Measurements from ENCODE around the gene THUMPD3. TPM values are rescaled to one million over a fixed set of nuclear protein-coding genes. Genes with fewer than 3 reads are reported as not detected.

THUMPD3 gene
- total RNA-seq, 1 experiment from 2014 or later: 58.4 TPM

- H3K14ac ChIP-seq (ENCODE audit: insufficient read depth, low read length): peak within 1 kb of the TSS; percentile 99
- H4K5ac ChIP-seq (ENCODE audit: insufficient read length, low read depth, low read length): peak within 1 kb of the TSS; percentile 93
- peak within 1 kb of the TSS; percentile 31 for H3K56ac ChIP-seq (ENCODE audit: insufficient read length, low read depth, low read length)
- WGBS (ENCODE audit: extremely low coverage, insufficient read length, low lambda C conversion rate): no CpG with 5 or more reads among the region's 63 CpGs
- peaks cover 70% of the 10 kb centered on the region for H3K79me2 ChIP-seq (ENCODE audit: insufficient read depth, low read length)
- peak within 1 kb of the TSS; percentile 97 for H3K9ac ChIP-seq (ENCODE audit: extremely low read depth, insufficient read length, low read length)
- no peaks in the 10 kb centered on the region for H3K79me1 ChIP-seq (ENCODE audit: insufficient read depth, low read depth, low read length, poor library complexity, severe bottlenecking)
- peak within 1 kb of the TSS; percentile 97 for H3K4me2 ChIP-seq (ENCODE audit: insufficient read depth, insufficient read length, low read length)
- peak within 1 kb of the TSS; percentile 84 for H3K27ac ChIP-seq (ENCODE audit: insufficient read length, low read depth, low read length)
- no peak within 1 kb of the TSS for H2BK20ac ChIP-seq (ENCODE audit: low read depth, low read length, poor library complexity, severe bottlenecking)
- TF ChIP-seq, protein P1, sequence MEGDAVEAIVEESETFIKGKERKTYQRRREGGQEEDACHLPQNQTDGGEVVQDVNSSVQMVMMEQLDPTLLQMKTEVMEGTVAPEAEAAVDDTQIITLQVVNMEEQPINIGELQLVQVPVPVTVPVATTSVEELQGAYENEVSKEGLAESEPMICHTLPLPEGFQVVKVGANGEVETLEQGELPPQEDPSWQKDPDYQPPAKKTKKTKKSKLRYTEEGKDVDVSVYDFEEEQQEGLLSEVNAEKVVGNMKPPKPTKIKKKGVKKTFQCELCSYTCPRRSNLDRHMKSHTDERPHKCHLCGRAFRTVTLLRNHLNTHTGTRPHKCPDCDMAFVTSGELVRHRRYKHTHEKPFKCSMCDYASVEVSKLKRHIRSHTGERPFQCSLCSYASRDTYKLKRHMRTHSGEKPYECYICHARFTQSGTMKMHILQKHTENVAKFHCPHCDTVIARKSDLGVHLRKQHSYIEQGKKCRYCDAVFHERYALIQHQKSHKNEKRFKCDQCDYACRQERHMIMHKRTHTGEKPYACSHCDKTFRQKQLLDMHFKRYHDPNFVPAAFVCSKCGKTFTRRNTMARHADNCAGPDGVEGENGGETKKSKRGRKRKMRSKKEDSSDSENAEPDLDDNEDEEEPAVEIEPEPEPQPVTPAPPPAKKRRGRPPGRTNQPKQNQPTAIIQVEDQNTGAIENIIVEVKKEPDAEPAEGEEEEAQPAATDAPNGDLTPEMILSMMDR (conservative IDR thresholded peaks at IDR 0.05): no peak
- no peak within 1 kb of the TSS for H4K8ac ChIP-seq (replicated peaks; ENCODE audit: insufficient read length, low read depth, low read length)
- H2BK120ac ChIP-seq (ENCODE audit: low read depth, low read length, poor library complexity, severe bottlenecking): no peak within 1 kb of the TSS
- peaks cover 25 to 48% (median 44%) of the 10 kb centered on the region in 3 experiments for H3K36me3 Mint-ChIP-seq (ENCODE audit: insufficient read depth in 1 of 3, low read depth in 3 of 3)
- peak within 1 kb of the TSS; percentile 98 for H3K18ac ChIP-seq (ENCODE audit: insufficient read length, low read depth, low read length)
- peaks cover 51 to 56% of the 10 kb centered on the region in 2 experiments for H3K4me1 Mint-ChIP-seq
- DNase-seq: peak; percentile 97
- H2AFZ ChIP-seq (ENCODE audit: low read length): no peak within 1 kb of the TSS
- H3K23me2 ChIP-seq (ENCODE audit: insufficient read length, low read depth, low read length, poor library complexity, severe bottlenecking): peaks cover 10% of the 10 kb centered on the region
- peak within 1 kb of the TSS; percentile 38 for H3T11ph ChIP-seq (ENCODE audit: low read length)
- no peaks in the 10 kb centered on the region; a peak in 1 of 5 replicates for H3K9me3 Mint-ChIP-seq
- H3K27me3 ChIP-seq (ENCODE audit: insufficient read depth, low read length): no peaks in the 10 kb centered on the region
- peak within 1 kb of the TSS; percentile 75 for H4K91ac ChIP-seq (ENCODE audit: insufficient read length, low read depth, low read length)
- H2BK12ac ChIP-seq (ENCODE audit: insufficient read length, low read depth, low read length): peak within 1 kb of the TSS; percentile 65
- peak within 1 kb of the TSS; percentile 96 for H3K23ac ChIP-seq (ENCODE audit: insufficient read length, low read depth, low read length)
- no peak within 1 kb of the TSS for H2AK5ac ChIP-seq (ENCODE audit: insufficient read length, low read length)
- peak within 1 kb of the TSS; percentile 34 for H3K4ac ChIP-seq (ENCODE audit: low read depth, low read length)
- H4K20me1 ChIP-seq (ENCODE audit: control insufficient read depth, insufficient read depth, insufficient read length): no peaks in the 10 kb centered on the region
- peak within 1 kb of the TSS; percentile 84 for H2BK5ac ChIP-seq (ENCODE audit: insufficient read length, low read length)
- H2BK15ac ChIP-seq (ENCODE audit: low read depth, low read length): no peak within 1 kb of the TSS; the same call in 1 of the 2 replicates
- H3K4me1 ChIP-seq (ENCODE audit: insufficient read depth, low read length): 0 out of 2 replicates have a peak, but pooled peaks cover 4% of the 10 kb centered on the region
- H3K9me3 ChIP-seq (ENCODE audit: control insufficient read depth, low read depth, low read length): no peaks in the 10 kb centered on the region
- no peaks in the 10 kb centered on the region for H3K27me3 Mint-ChIP-seq (ENCODE audit: low read depth)
- peak within 1 kb of the TSS; percentile 99 for H3K4me3 Mint-ChIP-seq
- H3K27ac Mint-ChIP-seq: peak within 1 kb of the TSS; percentile 99 to 100 (median 100)
Measured at GRCh38 chr3:9397332-9397905, 34.6 kb downstream of the THUMPD3 start, which contains the start of gene SETD5. Gene SETD5, plus strand, starts transcription at chr3:9397615. Its CDS starts 31,324 bp downstream, at chr3:9428939.
